IPS-15b (cell line): Measurements from ENCODE around the gene USP43.

Experiments used
- H3K27me3 ChIP-seq: one replicate; pipeline ENCODE4 v1.6.1; 2013; ENCODE audit warnings: low read length; ENCODE audit not compliant: control insufficient read depth, insufficient read depth
- H3K36me3 ChIP-seq: one replicate; pipeline ENCODE4 v1.6.1; 2013; ENCODE audit warnings: low read length; ENCODE audit not compliant: control insufficient read depth, insufficient read depth
- H3K4me1 ChIP-seq: one replicate; pipeline ENCODE4 v1.6.1; 2013; ENCODE audit warnings: mild to moderate bottlenecking, low read length; ENCODE audit not compliant: control insufficient read depth, insufficient read depth
- H3K4me3 ChIP-seq: one replicate; pipeline ENCODE4 v1.5.1; 2013; ENCODE audit warnings: low read depth, low read length
- H3K9ac ChIP-seq: one replicate; pipeline ENCODE4 v1.6.1; 2013; ENCODE audit warnings: low read depth, mild to moderate bottlenecking, low read length
- H3K9me3 ChIP-seq: one replicate; pipeline ENCODE4 v1.6.1; 2013; ENCODE audit warnings: mild to moderate bottlenecking, low read length; ENCODE audit not compliant: control insufficient read depth, insufficient read depth

Gene USP43

DNA sequence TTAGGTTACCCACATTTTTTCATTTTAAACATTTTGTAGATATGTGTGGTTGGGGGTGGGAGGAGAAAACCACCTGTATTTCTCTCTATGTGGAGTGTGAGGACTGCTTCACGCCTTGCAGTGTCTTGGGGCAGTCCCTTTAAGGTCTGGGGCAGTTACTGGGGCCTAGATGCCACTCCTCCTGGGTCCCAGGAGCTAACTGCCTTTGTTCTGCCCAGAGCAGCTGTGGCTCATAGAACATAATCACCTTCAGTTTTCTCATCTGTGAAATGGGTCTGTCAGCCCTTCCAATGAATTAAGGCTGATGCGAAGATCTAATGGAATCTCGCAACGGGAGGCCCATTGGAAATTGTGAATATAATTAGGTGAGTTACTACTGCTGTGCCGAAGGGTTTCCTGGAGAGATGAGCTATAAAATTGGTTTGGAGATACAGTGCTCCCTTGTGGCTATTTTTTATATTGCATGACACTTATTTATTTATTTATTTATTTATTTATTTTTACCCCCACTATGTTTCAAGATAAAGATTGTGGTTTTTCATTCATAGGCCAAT, 123.1 kb downstream of the USP43 start:
- Histone ChIP-seq H3K27me3 (no peaks in the 10 kb centered on the region), H3K36me3 (no peaks in the 10 kb centered on the region), H3K9me3 (no peaks in the 10 kb centered on the region), H3K9ac (no peak overlapping the region), H3K4me3 (no peak overlapping the region), H3K4me1 (peaks cover 2% of the 10 kb centered on the region)

DNA sequence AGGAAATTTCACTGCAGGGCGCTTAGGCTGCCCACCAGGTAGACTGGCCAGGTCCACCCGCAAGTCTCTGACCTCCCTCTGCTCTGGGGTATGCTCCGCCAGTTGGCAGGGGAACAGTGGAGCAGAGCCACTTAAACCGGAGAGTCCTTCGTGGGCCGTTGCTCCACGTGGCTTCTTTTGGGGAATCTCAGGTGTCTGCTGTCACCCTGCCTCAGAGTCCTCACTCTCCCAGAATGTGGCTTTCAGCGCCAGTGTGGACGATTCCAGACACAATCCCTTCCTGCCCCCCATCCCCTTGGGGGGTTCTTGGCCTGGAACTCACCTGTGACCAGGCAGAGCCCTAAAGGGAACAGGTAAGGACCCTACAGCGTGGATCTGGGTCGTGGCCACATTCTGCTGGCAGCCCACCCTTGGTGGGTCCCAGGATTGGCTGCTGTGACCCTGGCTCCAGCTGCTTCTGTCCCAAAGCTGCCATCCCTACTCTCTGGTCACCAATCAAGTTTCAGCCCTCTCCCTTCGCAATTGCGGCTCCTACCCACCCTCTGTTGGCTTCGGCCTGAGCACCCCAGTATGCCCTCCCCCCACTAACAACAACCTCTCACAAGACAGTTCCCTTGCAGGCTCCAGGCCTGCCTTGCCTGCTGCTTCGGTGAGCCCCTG, 123.8 kb downstream of the USP43 start:
- Histone ChIP-seq H3K27me3 (no peaks in the 10 kb centered on the region), H3K4me1 (peaks cover 2% of the 10 kb centered on the region), H3K9me3 (no peaks in the 10 kb centered on the region), H3K36me3 (no peaks in the 10 kb centered on the region), H3K4me3 (no peak overlapping the region), H3K9ac (no peak overlapping the region)

DNA sequence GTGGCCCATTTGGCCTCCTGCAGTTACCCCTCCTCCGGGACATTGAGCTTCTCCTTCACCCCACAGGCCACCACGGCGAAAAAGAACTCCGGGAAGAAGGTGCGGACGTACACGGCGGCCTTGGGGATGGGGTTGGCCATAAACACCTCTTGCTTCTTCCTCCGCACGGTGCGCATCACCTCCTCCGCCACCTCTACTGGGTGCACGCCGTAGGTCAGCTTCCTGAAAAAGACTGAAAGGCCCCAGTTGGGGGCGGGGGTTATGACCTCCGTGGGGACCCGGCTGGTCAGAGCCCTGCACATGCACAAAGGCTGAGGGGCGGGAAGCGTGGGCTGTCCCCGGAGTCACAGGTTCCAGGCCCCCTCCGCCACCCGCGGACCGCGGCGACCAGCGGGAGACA, 126.1 kb downstream of the USP43 start:
- Histone ChIP-seq H3K4me3 (no peak overlapping the region), H3K9me3 (no peaks in the 10 kb centered on the region), H3K36me3 (no peaks in the 10 kb centered on the region), H3K9ac (no peak overlapping the region), H3K27me3 (no peaks in the 10 kb centered on the region), H3K4me1 (peaks cover 2% of the 10 kb centered on the region)

DNA sequence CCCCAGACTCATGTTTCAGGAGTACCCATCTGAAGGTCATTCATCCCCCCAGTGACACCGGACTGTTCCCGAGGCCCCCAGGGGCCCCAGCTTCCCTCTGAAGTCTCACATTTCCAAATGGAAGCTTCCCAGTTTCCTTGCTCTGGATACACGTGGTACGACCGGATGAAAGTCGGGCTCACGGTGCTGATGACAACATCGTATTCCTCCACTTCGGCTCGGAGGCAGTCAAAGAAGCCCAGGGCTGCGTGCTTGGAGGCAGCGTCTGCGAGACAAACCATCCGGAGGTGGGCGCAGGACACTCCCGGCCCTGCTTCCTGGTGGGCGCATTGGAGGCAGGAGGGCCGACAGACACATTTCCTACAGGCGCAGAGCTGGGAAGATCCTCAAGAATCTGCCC, 127.3 kb downstream of the USP43 start:
- no peaks in the 10 kb centered on the region for H3K27me3 ChIP-seq
- no peak overlapping the region for H3K4me3 ChIP-seq
- no peak overlapping the region for H3K9ac ChIP-seq
- no peaks in the 10 kb centered on the region for H3K36me3 ChIP-seq
- H3K4me1 ChIP-seq = peaks cover 2% of the 10 kb centered on the region
- H3K9me3 ChIP-seq = no peaks in the 10 kb centered on the region

DNA sequence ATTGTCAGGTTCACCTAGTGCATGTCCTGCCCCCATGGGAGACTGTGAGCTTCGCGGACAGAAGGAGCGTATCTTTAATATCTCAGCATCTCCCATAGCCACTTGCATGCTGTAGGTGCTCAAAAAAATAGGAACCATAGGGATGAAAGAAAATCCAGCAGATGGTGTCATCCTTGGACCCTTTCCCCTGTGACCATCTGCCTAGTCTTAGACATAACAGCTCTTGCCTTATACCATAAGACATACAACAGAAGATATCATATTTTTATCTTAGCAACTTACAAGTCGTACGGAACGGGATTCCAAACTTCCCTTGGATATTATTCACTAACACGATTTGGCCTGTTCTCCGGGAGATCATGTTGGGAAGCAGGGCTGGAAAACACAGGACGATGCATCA, 131.6 kb downstream of the USP43 start:
- no peaks in the 10 kb centered on the region for H3K9me3 ChIP-seq
- no peaks in the 10 kb centered on the region for H3K27me3 ChIP-seq
- H3K4me1 ChIP-seq = no peaks in the 10 kb centered on the region
- H3K9ac ChIP-seq = no peak overlapping the region
- H3K36me3 ChIP-seq = no peaks in the 10 kb centered on the region
- H3K4me3 ChIP-seq = no peak overlapping the region
